ENCODE measurements around the gene TGFA.

TGFA gene

GRCh38 chr2:70537840-70538239 is 15.8 kb downstream of the TGFA start:
- no peak overlapping the region for H3K27ac ChIP-seq
- POLR2A ChIA-PET (ENCODE audit: low non-redundant PET): no interaction called here
- CTCF ChIA-PET: no interaction called here

DNA sequence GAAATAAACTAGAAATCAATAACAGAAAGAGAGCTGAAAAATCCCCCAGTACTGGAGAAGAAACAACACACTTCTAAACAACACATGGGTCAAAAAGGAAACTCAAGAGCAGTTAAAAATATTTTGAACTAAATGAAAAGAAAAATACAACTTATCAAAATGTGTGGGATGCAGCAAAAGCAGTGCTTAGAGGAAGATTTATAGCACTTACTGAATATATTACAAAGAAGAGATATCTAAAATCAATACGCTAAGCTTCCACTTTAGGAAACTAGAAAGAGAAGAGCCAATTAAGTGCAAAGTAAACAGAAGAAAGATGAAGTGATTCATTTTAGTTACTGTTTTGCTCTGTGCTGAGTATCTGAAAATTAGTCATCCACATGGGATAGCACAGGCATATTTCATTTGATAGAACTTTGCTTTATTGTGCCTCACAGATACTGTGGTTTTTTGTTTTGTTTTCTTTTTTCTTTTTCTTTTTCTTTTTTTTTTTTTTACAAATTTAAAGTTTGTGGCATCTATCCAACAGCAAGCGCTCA is 17.0 kb downstream of the TGFA start:
- POLR2A ChIA-PET (ENCODE audit: low non-redundant PET): interaction anchor here (0.7 kb wide), 1 partner anchor 194 kb away, joined by 5 read pairs; no protein-coding TSS in a partner anchor
- no peak for TF ChIP-seq CTCF (conservative IDR thresholded peaks at IDR 0.05; ENCODE audit: low read depth)
- CTCF ChIA-PET: interaction anchor here (1.0 kb wide), 1 partner anchor 81 kb away, joined by 4 read pairs; no protein-coding TSS in a partner anchor
- DNase-seq (ENCODE audit: low spot score): no peak
- H3K27ac ChIP-seq: no peak overlapping the region

More at GRCh38 chr2:70537840-70538239, 15.8 kb downstream of the TGFA start:
- DNase-seq (ENCODE audit: low spot score): no peak
- TF ChIP-seq CTCF (conservative IDR thresholded peaks at IDR 0.05; ENCODE audit: low read depth): no peak

- ChIA-PET POLR2A (ENCODE audit: low non-redundant PET) (no interaction called here), CTCF (no interaction called here)
- no peak for TF ChIP-seq CTCF (conservative IDR thresholded peaks at IDR 0.05; ENCODE audit: low read depth)
- no peak overlapping the region for H3K27ac ChIP-seq
- DNase-seq (ENCODE audit: low spot score): no peak
Observed at GRCh38 chr2:70535573-70535972, 18.1 kb downstream of the TGFA start.

GRCh38 chr2:70534183-70534836 is 19.3 kb downstream of the TGFA start:
- no peak for DNase-seq (ENCODE audit: low spot score)
- no peak overlapping the region for H3K27ac ChIP-seq
- TF ChIP-seq CTCF (conservative IDR thresholded peaks at IDR 0.05; ENCODE audit: low read depth): no peak
- CTCF ChIA-PET: interaction anchor here (0.6 kb wide), 1 partner anchor 75 kb away, joined by 4 read pairs; no protein-coding TSS in a partner anchor
- POLR2A ChIA-PET (ENCODE audit: low non-redundant PET): no interaction called here

- H3K27ac ChIP-seq: no peak overlapping the region
- ChIA-PET CTCF (no interaction called here), POLR2A (ENCODE audit: low non-redundant PET) (no interaction called here)
- DNase-seq (ENCODE audit: low spot score): no peak
- no peak for TF ChIP-seq CTCF (conservative IDR thresholded peaks at IDR 0.05; ENCODE audit: low read depth)
Observed at GRCh38 chr2:70532244-70532935, 21.2 kb downstream of the TGFA start.

DNA sequence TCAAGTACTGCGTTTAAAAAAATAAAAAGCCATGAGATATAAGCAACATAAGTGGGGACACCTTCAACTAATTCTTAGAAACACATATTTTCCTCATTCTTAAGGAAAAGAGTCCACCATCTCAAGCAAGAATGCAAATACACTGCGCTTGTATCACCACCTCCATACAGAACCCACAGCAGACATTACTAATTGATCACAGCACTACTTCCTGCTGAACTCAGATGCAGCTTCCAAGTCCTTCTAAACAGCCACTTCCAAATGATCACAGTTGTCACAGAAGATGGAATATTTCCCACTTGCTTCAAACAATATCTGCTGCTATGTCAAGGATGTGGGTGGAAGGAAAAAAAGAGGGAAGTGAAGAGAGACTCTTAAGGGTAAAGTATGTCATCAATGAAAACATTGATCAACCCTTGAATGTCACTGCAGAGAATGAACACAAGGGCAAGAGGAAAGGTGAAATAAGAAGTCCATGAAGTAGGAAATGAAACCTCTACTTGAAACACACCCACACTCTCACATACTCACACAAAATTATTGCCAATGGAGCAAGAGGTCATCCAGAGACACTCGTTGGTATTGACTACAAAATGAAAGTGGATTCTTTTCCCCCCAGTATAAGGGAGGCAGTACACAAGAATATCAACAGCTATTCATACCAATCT is 22.1 kb downstream of the TGFA start:
- no peak for TF ChIP-seq CTCF (conservative IDR thresholded peaks at IDR 0.05; ENCODE audit: low read depth)
- no peak overlapping the region for H3K27ac ChIP-seq
- no peak for DNase-seq (ENCODE audit: low spot score)
- ChIA-PET CTCF (no interaction called here), POLR2A (ENCODE audit: low non-redundant PET) (no interaction called here)
